SK-N-SH (cell line): ENCODE data around the gene TMEM163. TPM values are rescaled to one million over a fixed set of nuclear protein-coding genes. Genes with fewer than 3 reads are reported as not detected.

Experiments
- CTCF ChIA-PET: fragments of 300-600, 350-600 bp; formaldehyde crosslinking; extraction: SDS; loops from one replicate; lab custom pipeline; 2021; lab: Yijun Ruan, JAX
- POLR2A ChIA-PET: fragments of 350-600 bp; sonication (Branson Sonifier 250); formaldehyde crosslinking; extraction: SDS; loops from one replicate; lab custom pipeline; 2020; ENCODE audit warnings: antibody characterized with exemption, inconsistent platforms; lab: Yijun Ruan, JAX
- DNase-seq: peaks from one replicate; pipeline ENCODE4 v3.0.0; 2012
- H2AFZ ChIP-seq: fragments of 200-600 bp; sonication (generic); 2 replicates; pipeline ENCODE4 v1.8.1; 2016; ENCODE audit warnings: antibody characterized with exemption, mild to moderate bottlenecking, low read depth
- H3F3A ChIP-seq: fragments of 200-600 bp; sonication (generic); replicated peaks from 2 replicates; pipeline ENCODE3; 2016; ENCODE audit warnings: antibody characterized with exemption, mild to moderate bottlenecking; ENCODE audit not compliant: insufficient read depth
- H3K27ac ChIP-seq, 2 experiments: fragments of 200-500 bp in 1 of 2; fragments of 200-600 bp in 1 of 2; sonication (Bioruptor generic) in 1 of 2; sonication (generic), shearing (Covaris generic) in 1 of 2; 2 replicates each; pipeline versions ENCODE4 v1.5.1 to v1.6.1; 2014 to 2016; ENCODE audit warnings: low read depth in 2 of 2, inconsistent platforms in 1 of 2, low read length in 1 of 2, mild to moderate bottlenecking in 1 of 2, mixed read lengths in 1 of 2
- H3K27me3 ChIP-seq: fragments of 200-600 bp; sonication (generic), shearing (Covaris generic); 2 replicates; pipeline ENCODE4 v1.6.1; 2016; ENCODE audit warnings: mixed run types; ENCODE audit not compliant: insufficient read depth
- H3K36me3 ChIP-seq, 2 experiments: fragments of 200-500 bp in 1 of 2; fragments of 200-600 bp in 1 of 2; sonication (Bioruptor generic) in 1 of 2; sonication (generic) in 1 of 2; replicated peaks in 1 of 2; 2 replicates each; pipeline versions ENCODE3 to v1.5.1; 2014 to 2016; ENCODE audit warnings: low read length in 1 of 2, mild to moderate bottlenecking in 1 of 2; ENCODE audit not compliant: insufficient read depth in 2 of 2, control insufficient read depth in 1 of 2
- H3K4me1 ChIP-seq, 2 experiments: fragments of 200-500 bp in 1 of 2; fragments of 200-600 bp in 1 of 2; sonication (Bioruptor generic) in 1 of 2; sonication (generic), shearing (Covaris generic) in 1 of 2; 2 replicates each; pipeline versions ENCODE4 v1.5.1 to v1.6.1; 2014 to 2016; ENCODE audit warnings: low read depth in 1 of 2, low read length in 1 of 2, mixed run types in 1 of 2; ENCODE audit not compliant: insufficient read depth in 2 of 2, control insufficient read depth in 1 of 2
- H3K4me2 ChIP-seq: fragments of 200-600 bp; sonication (generic), shearing (Covaris generic); 2 replicates; pipeline ENCODE4 v1.6.1; 2017; ENCODE audit warnings: mixed run types
- H3K4me3 ChIP-seq, 2 experiments: fragments of 200-500 bp in 1 of 2; fragments of 200-600 bp in 1 of 2; sonication (Bioruptor generic) in 1 of 2; sonication (generic), shearing (Covaris generic) in 1 of 2; 2 replicates each; pipeline versions ENCODE4 v1.5.1 to v1.8.1; 2014 to 2016; ENCODE audit warnings: low read depth in 2 of 2, inconsistent platforms in 1 of 2, low read length in 1 of 2, mild to moderate bottlenecking in 1 of 2, mixed read lengths in 1 of 2, moderate library complexity in 1 of 2
- H3K79me2 ChIP-seq: fragments of 200-600 bp; sonication (generic); 2 replicates; pipeline ENCODE4 v1.8.1; 2017; ENCODE audit warnings: mild to moderate bottlenecking; ENCODE audit not compliant: insufficient read depth
- H3K9ac ChIP-seq: fragments of 200-600 bp; sonication (generic); 2 replicates; pipeline ENCODE4 v1.6.1; 2017; ENCODE audit warnings: mixed run types
- H3K9me2 ChIP-seq: fragments of 200-600 bp; sonication (generic); 2 replicates; pipeline ENCODE4 v1.6.1; 2017; ENCODE audit warnings: mixed run types
- H3K9me3 ChIP-seq: fragments of 200-600 bp; sonication (generic); 2 replicates; pipeline ENCODE4 v1.6.1; 2017; ENCODE audit warnings: mixed run types, mild to moderate bottlenecking, moderate library complexity
- H4K20me1 ChIP-seq: fragments of 200-600 bp; sonication (generic); 2 replicates; pipeline ENCODE4 v1.6.1; 2017; ENCODE audit warnings: mild to moderate bottlenecking, mixed run types; ENCODE audit not compliant: insufficient read depth
- ELF1 ChIP-seq: IDR thresholded peaks from 2 replicates; pipeline ENCODE4 v1.4.0; 2012
- FOXJ3 ChIP-seq: sonication (generic); formaldehyde crosslinking; IDR thresholded peaks from 2 replicates; pipeline ENCODE4 v1.5.1; 2020; ENCODE audit warnings: mild to moderate bottlenecking, missing genetic modification reagents
- FOXM1 ChIP-seq: IDR thresholded peaks from 2 replicates; pipeline ENCODE4 v1.4.0; 2012; ENCODE audit warnings: low read depth, mild to moderate bottlenecking
- MXI1 ChIP-seq: IDR thresholded peaks from 2 replicates; pipeline ENCODE4 v1.6.1; 2012; ENCODE audit warnings: mild to moderate bottlenecking, low read depth, low read length, improper control_type of control experiment
- NFIC ChIP-seq: IDR thresholded peaks from 2 replicates; pipeline ENCODE4 v1.4.0; 2012; ENCODE audit warnings: borderline replicate concordance
- NRF1 ChIP-seq: IDR thresholded peaks from 2 replicates; pipeline ENCODE4 v1.6.1; 2012; ENCODE audit warnings: low read depth, mild to moderate bottlenecking, low read length
- POLR2AphosphoS5 ChIP-seq: IDR thresholded peaks from 2 replicates; pipeline ENCODE4 v1.6.1; 2012; ENCODE audit warnings: low read depth, low read length
- RAD21 ChIP-seq: IDR thresholded peaks from 2 replicates; pipeline ENCODE4 v1.6.1; 2012; ENCODE audit warnings: mild to moderate bottlenecking, low read length
- RCOR1 ChIP-seq: fragments of 150-350 bp; IDR thresholded peaks from 2 replicates; pipeline ENCODE4 v1.6.1; 2017; ENCODE audit warnings: antibody characterized with exemption, low read length
- RFX5 ChIP-seq: IDR thresholded peaks from 2 replicates; pipeline ENCODE4 v1.6.1; 2012; ENCODE audit warnings: mild to moderate bottlenecking, improper control_type of control experiment, low read length
- RXRA ChIP-seq: IDR thresholded peaks from 2 replicates; pipeline ENCODE4 v1.4.0; 2012; ENCODE audit warnings: low read depth, mild to moderate bottlenecking, borderline replicate concordance
- SIN3A ChIP-seq: IDR thresholded peaks from 2 replicates; pipeline ENCODE4 v1.6.1; 2012; ENCODE audit warnings: low read depth, mild to moderate bottlenecking, low read length, moderate library complexity, borderline replicate concordance
- SMC3 ChIP-seq: IDR thresholded peaks from 2 replicates; pipeline ENCODE4 v1.6.1; 2012; ENCODE audit warnings: low read depth, low read length, improper control_type of control experiment
- TEAD4 ChIP-seq: IDR thresholded peaks from 2 replicates; pipeline ENCODE4 v1.4.0; 2012; ENCODE audit warnings: mild to moderate bottlenecking, borderline replicate concordance; ENCODE audit not compliant: insufficient read depth
- ZBTB33 ChIP-seq: IDR thresholded peaks from 2 replicates; pipeline ENCODE4 v1.4.0; 2012; ENCODE audit warnings: low read depth, borderline replicate concordance
- WGBS: methylation state at CpG from one replicate; pipeline ENCODE4 v1.1.6; 2017; ENCODE audit warnings: low lambda C conversion rate; 5-methylcytosine and 5-hydroxymethylcytosine counted together
- polyA plus RNA-seq, 3 experiments: library from polyadenylated mRNA; depleted of rRNA; stranded (reverse); fragments of >200 nt; gene quantifications; 2 replicates each; pipeline ENCODE4 v1.2.3, GENCODE V29; 2012
- TF ChIP-seq, protein P1 (sequence below): IDR thresholded peaks from 2 replicates; pipeline ENCODE4 v1.6.1; 2012; ENCODE audit warnings: mild to moderate bottlenecking, low read depth, low read length, moderate library complexity
- TF ChIP-seq, protein P2 (sequence below): fragments of 200-600 bp; sonication (generic); IDR thresholded peaks from 2 replicates; pipeline ENCODE4 v1.6.1; 2017; ENCODE audit warnings: antibody characterized with exemption, mild to moderate bottlenecking, moderate library complexity
- TF ChIP-seq, protein P3 (sequence below): fragments of 150-350 bp; IDR thresholded peaks from 2 replicates; pipeline ENCODE4 v1.6.1; 2016; ENCODE audit warnings: mild to moderate bottlenecking, low read depth, low read length

TMEM163 gene
- polyA plus RNA-seq, 1 of the 3 experiments (the other 2 are of a cell fraction), result not detected

DNA sequence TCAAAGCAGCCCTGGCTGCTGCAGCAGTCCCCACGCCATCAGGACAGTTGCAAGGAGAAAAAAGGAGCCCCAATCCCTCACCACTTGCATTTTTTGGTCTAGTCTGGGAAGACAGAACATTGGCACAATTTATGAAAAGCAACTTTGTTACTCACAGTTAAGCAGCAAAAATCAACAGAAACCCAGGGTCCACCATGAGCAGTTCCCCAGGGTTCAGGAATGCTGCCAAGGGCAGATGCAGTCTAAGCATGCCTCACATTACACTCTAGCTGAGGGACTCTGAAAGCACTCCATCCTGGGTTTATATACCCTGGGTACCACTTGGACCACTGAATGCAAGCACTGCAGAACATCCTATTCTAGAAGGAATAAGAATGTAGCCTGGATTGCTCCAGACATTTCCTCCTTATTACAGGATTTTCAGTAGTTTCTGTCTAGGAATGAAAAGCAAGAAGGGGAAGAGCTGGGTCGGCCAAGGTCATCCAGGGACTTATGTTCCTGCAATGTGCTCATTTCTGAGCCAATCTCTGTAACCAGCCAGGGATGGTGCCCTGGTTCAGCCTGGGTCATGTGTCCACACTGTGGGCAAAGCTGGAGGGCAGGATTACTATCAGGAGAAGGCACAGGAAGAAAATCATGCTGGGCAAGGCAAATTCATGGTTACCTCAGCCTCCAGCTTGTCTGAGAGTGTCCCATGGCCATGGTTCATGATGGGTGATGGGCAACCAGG is 19.5 kb upstream of the TMEM163 start:
- no peak overlapping the region for H3K4me2 ChIP-seq
- no peaks in the 10 kb centered on the region for H3K27me3 ChIP-seq
- no peak overlapping the region for H3K27ac ChIP-seq
- H3K36me3 ChIP-seq, result no peaks in the 10 kb centered on the region
- POLR2A ChIA-PET, result no interaction called here
- no peaks in the 10 kb centered on the region for H3K9me2 ChIP-seq
- H3K79me2 ChIP-seq, result no peaks in the 10 kb centered on the region
- CTCF ChIA-PET, result interaction anchor here (1.7 kb wide), 1 partner anchor 266 kb away, joined by 4 read pairs; no protein-coding TSS in a partner anchor
- H3K9me3 ChIP-seq, result no peaks in the 10 kb centered on the region
- DNase-seq, result no peak
- no peaks in the 10 kb centered on the region for H4K20me1 ChIP-seq
- no peak overlapping the region for H2AFZ ChIP-seq
- H3F3A ChIP-seq, result no peaks in the 10 kb centered on the region
- H3K9ac ChIP-seq, result no peak overlapping the region
- peaks cover 0 to 5% of the 10 kb centered on the region in 2 experiments; a peak in 1 of 4 replicates for H3K4me1 ChIP-seq
- WGBS, result 10% methylated on average over 2 of the region's 2 CpGs
- no peak overlapping the region for H3K4me3 ChIP-seq
- no peak for TF ChIP-seq FOXJ3
- no peak for TF ChIP-seq SIN3A
- TF ChIP-seq NFIC, result no peak
- no peak for TF ChIP-seq SMC3
- TF ChIP-seq, protein P1, sequence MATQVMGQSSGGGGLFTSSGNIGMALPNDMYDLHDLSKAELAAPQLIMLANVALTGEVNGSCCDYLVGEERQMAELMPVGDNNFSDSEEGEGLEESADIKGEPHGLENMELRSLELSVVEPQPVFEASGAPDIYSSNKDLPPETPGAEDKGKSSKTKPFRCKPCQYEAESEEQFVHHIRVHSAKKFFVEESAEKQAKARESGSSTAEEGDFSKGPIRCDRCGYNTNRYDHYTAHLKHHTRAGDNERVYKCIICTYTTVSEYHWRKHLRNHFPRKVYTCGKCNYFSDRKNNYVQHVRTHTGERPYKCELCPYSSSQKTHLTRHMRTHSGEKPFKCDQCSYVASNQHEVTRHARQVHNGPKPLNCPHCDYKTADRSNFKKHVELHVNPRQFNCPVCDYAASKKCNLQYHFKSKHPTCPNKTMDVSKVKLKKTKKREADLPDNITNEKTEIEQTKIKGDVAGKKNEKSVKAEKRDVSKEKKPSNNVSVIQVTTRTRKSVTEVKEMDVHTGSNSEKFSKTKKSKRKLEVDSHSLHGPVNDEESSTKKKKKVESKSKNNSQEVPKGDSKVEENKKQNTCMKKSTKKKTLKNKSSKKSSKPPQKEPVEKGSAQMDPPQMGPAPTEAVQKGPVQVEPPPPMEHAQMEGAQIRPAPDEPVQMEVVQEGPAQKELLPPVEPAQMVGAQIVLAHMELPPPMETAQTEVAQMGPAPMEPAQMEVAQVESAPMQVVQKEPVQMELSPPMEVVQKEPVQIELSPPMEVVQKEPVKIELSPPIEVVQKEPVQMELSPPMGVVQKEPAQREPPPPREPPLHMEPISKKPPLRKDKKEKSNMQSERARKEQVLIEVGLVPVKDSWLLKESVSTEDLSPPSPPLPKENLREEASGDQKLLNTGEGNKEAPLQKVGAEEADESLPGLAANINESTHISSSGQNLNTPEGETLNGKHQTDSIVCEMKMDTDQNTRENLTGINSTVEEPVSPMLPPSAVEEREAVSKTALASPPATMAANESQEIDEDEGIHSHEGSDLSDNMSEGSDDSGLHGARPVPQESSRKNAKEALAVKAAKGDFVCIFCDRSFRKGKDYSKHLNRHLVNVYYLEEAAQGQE, result no peak
- TF ChIP-seq FOXM1, result no peak
- no peak for TF ChIP-seq TEAD4
- TF ChIP-seq NRF1, result no peak
- no peak for TF ChIP-seq MXI1
- TF ChIP-seq RAD21, result no peak
- TF ChIP-seq, protein P2, sequence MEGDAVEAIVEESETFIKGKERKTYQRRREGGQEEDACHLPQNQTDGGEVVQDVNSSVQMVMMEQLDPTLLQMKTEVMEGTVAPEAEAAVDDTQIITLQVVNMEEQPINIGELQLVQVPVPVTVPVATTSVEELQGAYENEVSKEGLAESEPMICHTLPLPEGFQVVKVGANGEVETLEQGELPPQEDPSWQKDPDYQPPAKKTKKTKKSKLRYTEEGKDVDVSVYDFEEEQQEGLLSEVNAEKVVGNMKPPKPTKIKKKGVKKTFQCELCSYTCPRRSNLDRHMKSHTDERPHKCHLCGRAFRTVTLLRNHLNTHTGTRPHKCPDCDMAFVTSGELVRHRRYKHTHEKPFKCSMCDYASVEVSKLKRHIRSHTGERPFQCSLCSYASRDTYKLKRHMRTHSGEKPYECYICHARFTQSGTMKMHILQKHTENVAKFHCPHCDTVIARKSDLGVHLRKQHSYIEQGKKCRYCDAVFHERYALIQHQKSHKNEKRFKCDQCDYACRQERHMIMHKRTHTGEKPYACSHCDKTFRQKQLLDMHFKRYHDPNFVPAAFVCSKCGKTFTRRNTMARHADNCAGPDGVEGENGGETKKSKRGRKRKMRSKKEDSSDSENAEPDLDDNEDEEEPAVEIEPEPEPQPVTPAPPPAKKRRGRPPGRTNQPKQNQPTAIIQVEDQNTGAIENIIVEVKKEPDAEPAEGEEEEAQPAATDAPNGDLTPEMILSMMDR, result no peak
- no peak for TF ChIP-seq RCOR1
- no peak for TF ChIP-seq ELF1
- no peak for TF ChIP-seq ZBTB33
- no peak for TF ChIP-seq POLR2AphosphoS5
- no peak for TF ChIP-seq RFX5
- TF ChIP-seq RXRA, result no peak
- TF ChIP-seq, protein P3, sequence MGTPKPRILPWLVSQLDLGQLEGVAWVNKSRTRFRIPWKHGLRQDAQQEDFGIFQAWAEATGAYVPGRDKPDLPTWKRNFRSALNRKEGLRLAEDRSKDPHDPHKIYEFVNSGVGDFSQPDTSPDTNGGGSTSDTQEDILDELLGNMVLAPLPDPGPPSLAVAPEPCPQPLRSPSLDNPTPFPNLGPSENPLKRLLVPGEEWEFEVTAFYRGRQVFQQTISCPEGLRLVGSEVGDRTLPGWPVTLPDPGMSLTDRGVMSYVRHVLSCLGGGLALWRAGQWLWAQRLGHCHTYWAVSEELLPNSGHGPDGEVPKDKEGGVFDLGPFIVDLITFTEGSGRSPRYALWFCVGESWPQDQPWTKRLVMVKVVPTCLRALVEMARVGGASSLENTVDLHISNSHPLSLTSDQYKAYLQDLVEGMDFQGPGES, result no peak
